ENCODE data around the gene PIGC. TPM values are rescaled to one million over a fixed set of nuclear protein-coding genes. Genes with fewer than 3 reads are reported as not detected.

The PIGC gene
- total RNA-seq, 1 experiment from 2014 or later: 26.6 TPM

Other genes starting within 250 kb of the PIGC start
- gene C1orf105, start 23.4 kb downstream of the PIGC start, total RNA-seq (2014; rRNA removed; shearing (Covaris generic)): 17.7 and 21.0 TPM in 2 replicates
- gene SUCO, start 89.1 kb upstream of the PIGC start, total RNA-seq (2014; rRNA removed; shearing (Covaris generic)): 35.2 and 43.5 TPM in 2 replicates
- not detected in 2 replicates for gene FASLG, start 215.0 kb upstream of the PIGC start, total RNA-seq (2014; rRNA removed; shearing (Covaris generic))

Data from SJCRH30 (cell line).